Astrocyte (in vitro differentiated cells and primary cell): ENCODE results near the gene SLC4A7. TPM values are rescaled to one million over a fixed set of nuclear protein-coding genes. Genes with fewer than 3 reads are reported as not detected.

Experiments
- DNase-seq: peaks from one replicate; pipeline ENCODE4 v3.0.0-alpha.2; 2010; ENCODE audit warnings: low read depth
- FAIRE-seq: peaks from 2 replicates; lab custom pipeline; 2011; peaks lifted over from hg19 to GRCh38; lab: Jason Lieb, UNC
- H2AFZ ChIP-seq: 2 replicates; pipeline ENCODE4 v1.6.0; 2012; ENCODE audit warnings: low read depth, low read length, inconsistent platforms
- H3K27ac ChIP-seq: 2 replicates; pipeline ENCODE4 v1.5.1; 2011; ENCODE audit warnings: low read depth, low read length, inconsistent platforms
- H3K27me3 ChIP-seq: 2 replicates; pipeline ENCODE4 v1.6.0; 2011; ENCODE audit warnings: low read length, inconsistent platforms; ENCODE audit not compliant: insufficient read depth
- H3K36me3 ChIP-seq: 2 replicates; pipeline ENCODE4 v1.5.1; 2011; ENCODE audit warnings: low read length, inconsistent platforms; ENCODE audit not compliant: insufficient read depth
- H3K4me1 ChIP-seq: 2 replicates; pipeline ENCODE4 v1.5.1; 2011; ENCODE audit warnings: low read length, inconsistent platforms; ENCODE audit not compliant: insufficient read depth
- H3K4me2 ChIP-seq: 2 replicates; pipeline ENCODE4 v1.6.0; 2012; ENCODE audit warnings: low read length, inconsistent platforms
- H3K4me3 ChIP-seq: 2 replicates; pipeline ENCODE4 v1.5.1; 2011; ENCODE audit warnings: low read depth, mild to moderate bottlenecking, low read length, inconsistent platforms; ENCODE audit not compliant: insufficient read depth
- H3K79me2 ChIP-seq: 2 replicates; pipeline ENCODE4 v1.6.0; 2012; ENCODE audit warnings: mild to moderate bottlenecking, low read length, inconsistent platforms; ENCODE audit not compliant: insufficient read depth
- H3K9ac ChIP-seq: 2 replicates; pipeline ENCODE4 v1.6.0; 2012; ENCODE audit warnings: mild to moderate bottlenecking, low read length, inconsistent platforms
- H3K9me3 ChIP-seq: 2 replicates; pipeline ENCODE4 v1.5.1; 2012; ENCODE audit warnings: low read depth, mild to moderate bottlenecking, low read length, inconsistent platforms; ENCODE audit not compliant: insufficient read depth
- H4K20me1 ChIP-seq: 2 replicates; pipeline ENCODE4 v1.6.0; 2012; ENCODE audit warnings: low read length, inconsistent platforms; ENCODE audit not compliant: insufficient read depth
- H3K27ac Mint-ChIP-seq: one replicate; pipeline ENCODE4 v1.8.0; 2021; ENCODE audit warnings: mild to moderate bottlenecking, mixed read lengths; ENCODE audit not compliant: unreplicated experiment
- H3K27me3 Mint-ChIP-seq: one replicate; pipeline ENCODE4 v1.8.0; 2021; ENCODE audit warnings: low read depth, mixed read lengths; ENCODE audit not compliant: unreplicated experiment
- H3K36me3 Mint-ChIP-seq: one replicate; pipeline ENCODE4 v1.8.0; 2021; ENCODE audit warnings: low read depth, mixed read lengths; ENCODE audit not compliant: unreplicated experiment
- H3K4me1 Mint-ChIP-seq: one replicate; pipeline ENCODE4 v1.8.0; 2021; ENCODE audit warnings: low read depth, mixed read lengths; ENCODE audit not compliant: unreplicated experiment
- H3K4me3 Mint-ChIP-seq: one replicate; pipeline ENCODE4 v1.8.0; 2021; ENCODE audit warnings: mild to moderate bottlenecking, moderate library complexity, mixed read lengths; ENCODE audit not compliant: unreplicated experiment
- H3K9me3 Mint-ChIP-seq: one replicate; pipeline ENCODE4 v1.8.0; 2021; ENCODE audit warnings: mild to moderate bottlenecking, mixed read lengths; ENCODE audit not compliant: unreplicated experiment
- CTCF ChIP-seq: IDR thresholded peaks from 2 replicates; pipeline ENCODE4 v1.5.1; 2011; ENCODE audit warnings: low read depth, mild to moderate bottlenecking, inconsistent platforms, low read length, moderate library complexity; ENCODE audit not compliant: insufficient read depth
- EZH2 ChIP-seq: IDR thresholded peaks from 2 replicates; pipeline ENCODE4 v1.6.1; 2012; ENCODE audit warnings: mild to moderate bottlenecking, low read length, inconsistent platforms; ENCODE audit not compliant: insufficient read depth
- total RNA-seq: library from RNA; stranded (reverse); gene quantifications from 2 replicates; pipeline ENCODE4 v1.2.1, GENCODE V29; 2021

Gene SLC4A7
- total RNA-seq, 1 donor from 2014 or later, result 68.7 TPM

- Histone ChIP-seq H3K4me3 (no peak overlapping the region), H4K20me1 (no peaks in the 10 kb centered on the region), H3K79me2 (no peaks in the 10 kb centered on the region), H3K9me3 (no peaks in the 10 kb centered on the region), H3K9ac (no peak overlapping the region), H2AFZ (no peak overlapping the region), H3K36me3 (no peaks in the 10 kb centered on the region), H3K27me3 (no peaks in the 10 kb centered on the region), H3K4me1 (peaks cover 7% of the 10 kb centered on the region), H3K27ac (no peak overlapping the region), H3K4me2 (no peak overlapping the region)
- Mint-ChIP-seq H3K9me3 (no peaks in the 10 kb centered on the region), H3K27ac (no peak overlapping the region), H3K4me3 (no peak overlapping the region), H3K27me3 (no peaks in the 10 kb centered on the region), H3K4me1 (peaks cover 17% of the 10 kb centered on the region), H3K36me3 (no peaks in the 10 kb centered on the region)
- DNase-seq (no peak), FAIRE-seq (no peak)
- TF ChIP-seq CTCF, result no peak
- TF ChIP-seq EZH2, result no peak
Observed at GRCh38 chr3:27509376-27509775, 25.2 kb upstream of the SLC4A7 start.

GRCh38 chr3:27508424-27508823, 24.2 kb upstream of the SLC4A7 start:
- no peaks in the 10 kb centered on the region for H3K36me3 ChIP-seq
- TF ChIP-seq CTCF (no peak), EZH2 (no peak)
- Mint-ChIP-seq H3K4me1 (peaks cover 17% of the 10 kb centered on the region), H3K27me3 (no peaks in the 10 kb centered on the region), H3K36me3 (no peaks in the 10 kb centered on the region), H3K9me3 (no peaks in the 10 kb centered on the region), H3K27ac (no peak overlapping the region), H3K4me3 (no peak overlapping the region)
- no peaks in the 10 kb centered on the region for H3K27me3 ChIP-seq
- peaks cover 11% of the 10 kb centered on the region for H3K4me1 ChIP-seq
- no peak for FAIRE-seq
- H3K4me2 ChIP-seq, result no peak overlapping the region
- no peak overlapping the region for H3K9ac ChIP-seq
- H3K9me3 ChIP-seq, result no peaks in the 10 kb centered on the region
- no peak for DNase-seq
- no peak overlapping the region for H2AFZ ChIP-seq
- H4K20me1 ChIP-seq, result no peaks in the 10 kb centered on the region
- no peak overlapping the region for H3K27ac ChIP-seq
- no peaks in the 10 kb centered on the region for H3K79me2 ChIP-seq
- H3K4me3 ChIP-seq, result no peak overlapping the region

DNA sequence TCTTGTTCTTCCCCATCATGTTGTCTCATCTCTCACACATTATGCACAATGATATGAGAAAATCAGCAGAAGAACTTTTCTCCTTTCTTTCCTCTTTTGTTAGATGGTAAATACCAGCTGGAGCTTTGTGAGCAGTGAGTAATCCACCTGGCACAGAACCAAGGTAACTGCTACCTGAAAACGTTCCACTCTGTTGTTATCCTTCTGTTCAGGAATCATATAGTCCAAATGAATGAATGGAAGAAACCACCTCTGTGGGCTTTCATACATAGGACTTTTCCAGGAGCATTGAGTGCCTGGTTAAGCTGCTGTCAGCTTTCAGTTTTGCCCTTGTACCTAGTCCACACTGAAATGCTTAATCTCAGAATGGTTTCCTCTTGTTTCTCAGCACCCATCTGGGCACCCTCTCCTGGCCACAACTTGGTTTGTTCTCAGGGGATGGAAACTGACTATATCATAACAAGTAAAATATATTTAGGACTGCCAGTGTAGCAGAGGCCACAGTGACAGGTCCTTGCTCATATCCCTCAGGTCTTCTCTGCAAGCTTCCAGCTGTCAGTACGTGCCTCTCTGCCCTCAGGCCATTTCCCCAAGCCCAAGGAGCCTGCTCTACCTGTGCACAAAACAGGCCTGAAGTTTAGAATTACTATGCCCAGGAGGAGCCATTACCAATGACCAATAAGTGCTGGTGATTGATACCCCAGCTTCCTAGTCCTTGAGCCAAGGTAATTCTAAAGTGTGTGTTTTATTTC, 23.5 kb upstream of the SLC4A7 start:
- no peaks in the 10 kb centered on the region for H3K36me3 ChIP-seq
- no peaks in the 10 kb centered on the region for H3K27me3 ChIP-seq
- no peak for TF ChIP-seq EZH2
- no peak for TF ChIP-seq CTCF
- Mint-ChIP-seq H3K4me1 (peaks cover 17% of the 10 kb centered on the region), H3K9me3 (no peaks in the 10 kb centered on the region), H3K27ac (no peak overlapping the region), H3K27me3 (no peaks in the 10 kb centered on the region), H3K36me3 (no peaks in the 10 kb centered on the region), H3K4me3 (no peak overlapping the region)
- peak; percentile 57 for DNase-seq
- H3K4me3 ChIP-seq, result no peak overlapping the region
- no peaks in the 10 kb centered on the region for H4K20me1 ChIP-seq
- FAIRE-seq, result no peak
- H3K4me1 ChIP-seq, result peaks cover 11% of the 10 kb centered on the region
- no peak overlapping the region for H2AFZ ChIP-seq
- H3K27ac ChIP-seq, result no peak overlapping the region
- no peaks in the 10 kb centered on the region for H3K9me3 ChIP-seq
- no peak overlapping the region for H3K4me2 ChIP-seq
- H3K9ac ChIP-seq, result no peak overlapping the region
- no peaks in the 10 kb centered on the region for H3K79me2 ChIP-seq
